AG08395 (cell line): ENCODE data around the gene LAP3.
"Not testable (repeated sequence)": the region's sequence is repeated elsewhere in the genome, so short reads cannot be mapped to it uniquely, and the experiment has no call there.

Experiments used
- DNase-seq: peaks from one replicate; pipeline ENCODE4 v3.0.0; 2012; ENCODE audit warnings: mixed read lengths, low spot score

LAP3 gene

GRCh38 chr4:17562157-17562556 lies 14.8 kb upstream of the LAP3 start:
- DNase-seq: no peak

- DNase-seq: no peak
These were observed 11.2 kb upstream of the LAP3 start for GRCh38 chr4:17565846-17566245.

GRCh38 chr4:17567271-17567670 lies 9.7 kb upstream of the LAP3 start:
- peak; percentile 41 for DNase-seq

- DNase-seq: no peak
These were observed 2.8 kb upstream of the LAP3 start for GRCh38 chr4:17574206-17574605.

GRCh38 chr4:17575177-17575576 lies 1.8 kb upstream of the LAP3 start:
- DNase-seq: not testable (repeated sequence)

GRCh38 chr4:17577665-17578481 lies 875 bp downstream of the LAP3 start:
- DNase-seq: peak; percentile 24

GRCh38 chr4:17578482-17578891 lies 1.5 kb downstream of the LAP3 start:
- no peak for DNase-seq

- no peak for DNase-seq
These were observed 4.0 kb downstream of the LAP3 start for GRCh38 chr4:17580969-17581368.

GRCh38 chr4:17583276-17583675 lies 6.3 kb downstream of the LAP3 start:
- no peak for DNase-seq

GRCh38 chr4:17583941-17584340 lies 6.9 kb downstream of the LAP3 start:
- no peak for DNase-seq

GRCh38 chr4:17584521-17585213 lies 7.7 kb downstream of the LAP3 start:
- DNase-seq: no peak

- no peak for DNase-seq
These were observed 10.3 kb downstream of the LAP3 start for GRCh38 chr4:17587094-17587822.

- DNase-seq: no peak
These were observed 12.4 kb downstream of the LAP3 start for GRCh38 chr4:17589355-17589754.

GRCh38 chr4:17595471-17596005 lies 18.5 kb downstream of the LAP3 start:
- DNase-seq: no peak

GRCh38 chr4:17597517-17597916 lies 20.5 kb downstream of the LAP3 start:
- no peak for DNase-seq

- peak; percentile 41 for DNase-seq
These were observed 22.8 kb downstream of the LAP3 start for GRCh38 chr4:17599826-17600225.

GRCh38 chr4:17605236-17605635 lies 28.2 kb downstream of the LAP3 start:
- DNase-seq: no peak

GRCh38 chr4:17613761-17614415 lies 36.9 kb downstream of the LAP3 start:
- peak; percentile 69 for DNase-seq

- peak; percentile 99 for DNase-seq
These were observed 37.7 kb downstream of the LAP3 start, which contains the start of gene MED28 for GRCh38 chr4:17614416-17615299. TSS of gene MED28 (plus strand) at chr4:17614641. CDS start at chr4:17614655, 14 bp downstream.

- no peak for DNase-seq
These were observed 39.3 kb downstream of the LAP3 start for GRCh38 chr4:17616283-17616682.

GRCh38 chr4:17618926-17619325 lies 41.9 kb downstream of the LAP3 start:
- no peak for DNase-seq
